NCI-H146 (cell line): ENCODE data around the gene EFNB2.

Source experiments
- DNase-seq: peaks from one replicate; lab custom pipeline; 2025; lab: John Stamatoyannopoulos, UW

Gene EFNB2

DNA sequence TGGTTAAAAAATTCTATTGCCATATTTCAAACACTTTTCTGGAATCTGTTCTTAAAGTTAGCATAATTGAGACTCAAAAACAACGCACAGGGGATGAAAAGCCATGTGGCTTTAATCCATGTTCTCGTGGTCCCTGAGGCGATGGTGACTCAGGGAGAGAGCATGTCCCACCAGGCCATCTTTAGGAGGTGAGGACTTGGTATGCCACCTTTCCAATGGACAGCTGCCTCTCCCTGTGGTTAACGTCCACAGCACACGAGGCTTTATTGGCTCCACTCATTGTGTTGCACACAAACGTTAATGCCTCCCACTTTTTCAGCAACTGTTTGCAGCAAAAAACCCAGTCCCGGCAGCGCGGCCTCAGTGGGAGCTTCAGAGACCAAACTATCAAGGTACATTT, 51.4 kb downstream of the EFNB2 start:
- no peak for DNase-seq

- DNase-seq: no peak
Observed at GRCh38 chr13:106481919-106482318, 53.5 kb downstream of the EFNB2 start.

DNA sequence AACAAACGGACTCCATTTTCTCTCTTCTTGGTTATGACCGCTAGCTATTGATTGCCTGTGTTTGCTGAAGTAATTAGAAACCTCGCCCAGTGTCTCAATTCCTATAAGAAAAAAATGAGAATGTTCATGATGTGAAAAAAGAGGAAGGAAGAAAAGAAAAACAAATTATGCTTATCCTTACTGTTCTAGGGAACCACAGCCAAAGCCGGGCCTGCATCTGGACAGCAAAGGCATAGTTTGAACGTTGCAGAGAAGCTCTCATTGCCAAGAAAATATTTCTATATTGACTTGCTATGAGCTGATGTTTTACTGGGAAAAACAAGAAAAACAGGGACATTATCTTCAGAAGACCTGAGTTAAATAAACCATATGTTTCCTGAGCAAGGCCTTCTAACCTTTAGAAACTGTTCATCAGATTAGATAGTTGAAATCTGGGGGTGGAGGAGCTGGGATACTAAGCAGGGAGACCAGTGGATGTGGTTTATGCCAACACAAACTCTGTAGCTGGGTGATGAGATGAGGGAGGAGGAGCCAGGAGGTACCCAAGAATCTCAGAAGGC, 55.0 kb downstream of the EFNB2 start:
- DNase-seq: no peak

DNA sequence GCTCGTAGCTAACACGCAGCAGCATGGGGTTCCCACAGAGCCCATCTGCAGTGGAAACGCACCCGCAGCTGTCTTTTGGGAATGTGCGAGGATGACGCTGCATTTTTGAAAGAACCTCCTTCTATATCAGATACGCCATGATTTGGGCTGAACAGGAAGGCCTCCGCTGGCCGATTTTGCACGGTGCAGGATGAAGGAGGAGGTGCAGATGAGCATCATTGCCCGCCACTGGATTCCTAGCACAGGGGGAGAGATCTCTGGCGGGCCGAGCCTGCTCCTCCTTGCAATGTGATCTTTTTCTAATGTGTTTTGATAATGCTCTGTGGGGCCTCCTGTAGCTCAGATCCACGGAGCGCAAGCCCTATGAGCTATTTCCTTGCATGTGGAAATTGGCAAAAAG, 55.5 kb downstream of the EFNB2 start:
- no peak for DNase-seq

DNA sequence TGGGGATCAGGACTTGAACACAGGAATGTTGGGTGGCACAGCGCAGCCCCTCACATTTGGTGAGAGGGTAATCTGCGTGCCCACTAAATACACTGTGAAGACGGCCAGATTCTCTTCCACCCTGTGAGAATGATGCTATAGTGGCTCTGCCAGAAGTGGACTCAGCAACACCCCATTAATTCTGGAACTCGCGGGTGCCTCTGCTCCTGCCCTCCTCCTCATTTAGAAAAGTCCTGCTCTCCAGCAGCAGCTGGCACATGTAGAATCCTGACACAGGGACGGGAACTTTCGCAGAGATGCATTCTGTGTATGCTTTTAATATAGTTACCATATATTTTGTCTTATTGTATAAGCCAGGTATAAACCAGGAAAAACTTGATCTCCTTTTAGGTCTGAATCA, 57.3 kb downstream of the EFNB2 start:
- no peak for DNase-seq

- DNase-seq: no peak
Observed at GRCh38 chr13:106477303-106477702, 58.2 kb downstream of the EFNB2 start.

DNA sequence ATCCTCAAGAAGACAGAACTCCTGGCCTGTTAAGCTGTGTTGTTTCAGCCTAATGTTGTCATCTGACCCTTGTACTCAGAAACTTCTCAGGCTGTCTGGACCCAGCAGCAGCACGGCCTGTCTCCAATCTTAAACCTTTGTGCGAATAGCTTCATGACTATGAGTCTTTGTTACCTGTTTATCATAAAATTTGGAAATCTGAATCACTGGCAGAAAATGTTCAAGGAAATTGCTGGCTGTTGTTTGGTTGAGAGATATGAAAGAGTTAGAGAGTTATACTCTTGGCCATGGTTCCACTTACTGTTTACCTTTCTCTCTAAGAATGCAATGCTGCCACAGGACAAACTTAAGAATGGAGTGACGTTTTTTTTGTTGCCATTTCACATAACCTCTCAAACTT, 59.6 kb downstream of the EFNB2 start:
- no peak for DNase-seq

GRCh38 chr13:106474912-106475311, 60.5 kb downstream of the EFNB2 start:
- DNase-seq: no peak

DNA sequence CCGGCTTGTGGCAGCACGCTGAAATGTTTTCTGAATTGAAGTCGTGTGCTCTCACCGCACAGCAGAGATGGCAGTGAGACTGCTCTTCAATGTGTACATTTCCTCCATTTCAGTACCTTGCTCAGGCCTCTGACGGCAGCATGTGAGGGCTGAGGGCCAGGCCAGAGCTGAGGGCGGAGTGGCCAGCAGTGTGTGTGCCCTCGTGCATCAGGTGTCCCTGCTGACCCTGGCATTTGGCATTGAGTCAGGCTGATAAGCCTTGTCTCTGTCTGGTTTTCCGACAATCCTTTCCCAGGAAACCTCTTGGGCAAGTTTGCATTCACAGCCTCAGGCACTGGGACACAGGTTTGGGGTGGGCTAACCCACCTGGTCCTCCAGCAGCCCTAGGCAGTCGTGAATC, 62.3 kb downstream of the EFNB2 start:
- DNase-seq: no peak

DNA sequence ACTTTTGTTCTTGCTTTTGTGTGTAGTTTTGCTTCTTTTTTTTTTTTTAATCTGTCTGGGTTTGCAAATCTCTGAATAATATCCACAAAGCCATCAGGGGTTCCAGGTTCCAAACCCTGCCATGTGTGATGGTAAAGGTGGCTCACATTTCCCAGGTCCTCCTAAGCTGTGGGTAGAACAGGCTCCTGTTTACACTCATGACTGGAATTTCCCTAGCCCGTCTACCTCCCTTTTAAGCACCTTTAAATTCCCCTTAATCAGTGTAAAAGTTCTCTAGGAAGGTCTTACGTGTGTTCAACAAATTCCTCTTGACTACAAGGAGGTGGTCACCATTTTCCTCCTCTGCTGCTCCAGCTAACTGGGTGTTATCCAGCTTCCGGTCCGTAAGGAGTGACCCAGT, 62.8 kb downstream of the EFNB2 start:
- no peak for DNase-seq

DNA sequence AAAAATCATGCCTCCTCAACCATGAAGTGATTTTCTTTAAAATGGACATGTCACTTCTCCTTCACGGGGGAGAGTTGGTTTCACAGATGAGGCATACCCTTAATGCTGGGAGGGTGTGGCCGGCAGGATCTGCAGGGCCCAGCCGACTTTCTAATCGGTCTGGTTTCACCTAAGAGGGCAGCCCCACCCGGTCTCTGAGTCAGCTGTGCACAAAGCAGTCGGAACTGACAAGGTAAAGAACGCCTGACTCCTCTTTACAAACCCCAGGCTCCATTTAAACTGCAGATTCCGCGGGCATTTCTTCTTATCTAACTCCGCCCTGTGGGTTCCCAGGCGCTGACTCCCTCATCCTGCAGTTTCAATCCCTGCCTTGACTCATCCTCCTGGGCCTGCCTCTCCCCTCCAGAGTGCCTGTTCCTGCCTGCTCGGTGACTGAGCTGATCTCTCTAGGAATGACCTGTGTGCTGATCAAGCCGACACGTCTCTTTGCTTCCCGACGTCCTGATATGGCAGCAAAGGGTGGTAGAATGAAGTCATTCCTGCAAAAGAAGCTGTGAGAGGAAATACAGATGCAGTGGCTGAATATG, 63.4 kb downstream of the EFNB2 start:
- peak; percentile 27 for DNase-seq

- no peak for DNase-seq
Observed at GRCh38 chr13:106470576-106470975, 64.9 kb downstream of the EFNB2 start.

DNA sequence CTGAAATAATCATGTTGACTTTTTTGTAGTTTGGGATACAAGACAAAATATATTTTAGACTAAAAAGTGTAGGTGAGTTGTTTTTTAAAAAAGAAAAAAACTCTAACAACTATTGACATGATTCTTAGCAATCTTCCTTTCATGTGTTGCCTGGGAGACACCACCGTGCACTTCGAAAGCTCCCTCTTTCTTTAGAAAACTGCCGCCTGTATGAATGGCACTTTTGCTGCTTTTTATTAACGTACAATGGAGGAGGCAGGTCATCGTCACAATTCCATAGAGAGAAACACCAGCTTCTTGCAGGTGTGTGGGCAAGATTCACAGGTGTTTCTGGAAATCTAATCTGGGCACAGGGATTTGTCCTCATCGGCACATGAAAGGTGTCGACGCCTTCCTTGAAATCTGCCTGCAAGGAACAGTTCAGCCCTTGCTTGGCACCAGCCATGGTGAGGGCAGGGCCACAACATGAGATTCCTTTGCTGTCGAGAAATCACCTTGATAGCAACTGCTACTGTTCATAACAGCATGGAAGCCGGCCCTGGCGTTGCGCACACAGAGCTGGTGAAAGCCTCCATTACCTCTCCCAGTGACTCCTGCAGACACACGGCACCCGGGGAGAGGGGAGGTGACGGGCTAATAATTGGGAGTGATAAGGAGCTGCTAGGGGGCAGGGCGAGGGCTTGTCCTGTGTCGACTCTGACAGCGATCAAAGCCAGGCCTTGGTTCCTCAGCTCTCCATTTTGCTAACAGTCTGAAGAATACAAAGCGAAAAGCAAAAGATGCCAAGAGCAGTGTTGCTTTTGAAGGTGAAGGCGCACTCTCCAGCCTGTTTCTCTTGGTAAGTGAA, 66.5 kb downstream of the EFNB2 start:
- no peak for DNase-seq

DNA sequence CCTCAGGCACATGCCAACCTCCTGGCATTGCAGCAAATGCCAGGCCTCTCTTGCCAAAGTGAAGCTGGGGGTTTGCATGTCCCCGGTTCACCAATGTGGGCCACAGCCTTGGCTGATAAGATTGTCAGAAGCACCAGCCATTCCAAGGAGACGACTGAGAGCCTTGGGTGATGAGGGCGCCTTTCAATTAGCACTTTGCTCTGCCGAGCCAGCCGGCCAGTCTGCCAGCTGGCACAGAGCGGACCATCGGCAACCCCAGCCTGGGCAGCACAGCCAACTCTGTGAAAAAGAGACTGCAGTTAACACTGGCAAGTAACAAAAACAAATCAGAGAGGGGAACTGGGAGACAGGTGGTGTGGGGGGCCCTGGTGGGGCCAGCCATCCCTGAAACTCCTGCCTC, 67.3 kb downstream of the EFNB2 start:
- no peak for DNase-seq

- DNase-seq: no peak
Observed at GRCh38 chr13:106467427-106468122, 67.9 kb downstream of the EFNB2 start.

DNA sequence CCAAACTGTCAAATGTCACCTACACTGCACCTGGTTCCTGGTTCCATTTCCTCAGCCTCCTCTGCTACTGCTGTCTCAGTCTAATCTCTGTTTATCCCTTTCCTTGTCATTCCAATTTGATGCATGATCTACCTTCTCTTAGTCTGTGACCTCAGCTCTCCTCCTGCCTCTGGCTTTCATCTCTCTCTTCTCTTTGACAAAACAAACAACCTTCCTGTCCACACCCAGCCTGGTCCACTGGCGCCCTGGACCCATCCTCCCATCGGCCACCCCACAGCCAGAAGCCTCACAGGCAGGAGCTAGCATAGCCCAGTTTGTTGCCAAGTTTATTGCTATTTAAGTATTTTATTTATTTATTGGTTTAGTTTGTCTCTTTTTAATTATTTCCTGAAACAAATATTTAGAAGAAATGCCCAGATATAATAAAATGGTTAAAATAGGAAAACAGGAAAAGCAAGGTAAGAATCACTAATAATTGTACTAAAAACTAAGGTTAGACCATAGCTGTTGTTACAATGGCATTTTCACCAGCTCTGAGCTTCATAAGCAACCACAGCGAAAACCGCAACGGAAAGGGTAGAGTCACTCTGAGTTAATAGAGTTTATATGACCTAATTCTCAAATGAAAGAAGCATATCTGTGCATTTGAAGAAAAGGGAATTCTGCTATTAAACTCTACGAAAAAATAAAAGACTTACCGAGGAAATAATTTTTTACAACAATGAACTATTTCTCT, 68.6 kb downstream of the EFNB2 start:
- no peak for DNase-seq

DNA sequence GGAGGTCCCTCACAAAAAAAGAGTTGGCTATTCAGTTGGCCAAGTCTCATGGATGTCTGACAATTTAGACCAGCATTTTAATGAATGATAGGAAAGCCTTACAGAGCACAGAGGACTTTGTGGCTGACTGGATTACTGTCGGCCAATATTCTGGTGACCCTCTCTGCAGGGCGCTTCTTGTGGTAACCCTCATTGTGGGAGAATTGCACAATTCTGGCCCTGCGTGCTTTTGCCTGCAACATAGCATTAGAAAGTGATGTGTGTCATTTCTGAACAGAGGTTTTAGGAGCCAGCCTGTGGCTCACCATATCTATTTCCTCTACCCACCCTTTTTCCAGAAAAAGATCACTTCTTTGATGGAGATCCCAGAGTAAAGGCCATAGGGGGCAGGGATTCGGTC, 71.4 kb downstream of the EFNB2 start:
- DNase-seq: no peak

- DNase-seq: no peak
Observed at GRCh38 chr13:106462710-106463109, 72.8 kb downstream of the EFNB2 start.

- DNase-seq: no peak
Observed at GRCh38 chr13:106455777-106456176, 79.7 kb downstream of the EFNB2 start.

DNA sequence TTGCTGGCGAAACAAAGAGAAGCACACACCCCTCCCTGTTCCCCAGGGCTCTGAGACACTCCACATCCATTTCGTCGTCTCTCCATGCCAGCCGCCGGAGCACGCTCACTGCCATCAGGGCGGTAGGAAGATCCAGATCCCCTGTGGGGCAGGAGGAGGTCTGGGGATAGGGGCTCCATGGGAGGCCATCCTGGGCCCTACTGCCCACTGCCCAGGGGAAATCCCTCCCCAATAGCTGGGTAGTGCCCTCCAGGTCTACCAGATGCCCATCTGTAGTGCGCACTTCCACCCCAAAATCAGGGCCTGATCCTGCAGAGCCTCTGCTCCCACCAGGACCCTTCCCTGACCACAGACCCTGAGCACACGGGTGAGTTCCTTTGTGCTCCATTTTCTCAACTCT, 80.3 kb downstream of the EFNB2 start:
- DNase-seq: no peak

GRCh38 chr13:106453101-106453500, 82.4 kb downstream of the EFNB2 start:
- no peak for DNase-seq

DNA sequence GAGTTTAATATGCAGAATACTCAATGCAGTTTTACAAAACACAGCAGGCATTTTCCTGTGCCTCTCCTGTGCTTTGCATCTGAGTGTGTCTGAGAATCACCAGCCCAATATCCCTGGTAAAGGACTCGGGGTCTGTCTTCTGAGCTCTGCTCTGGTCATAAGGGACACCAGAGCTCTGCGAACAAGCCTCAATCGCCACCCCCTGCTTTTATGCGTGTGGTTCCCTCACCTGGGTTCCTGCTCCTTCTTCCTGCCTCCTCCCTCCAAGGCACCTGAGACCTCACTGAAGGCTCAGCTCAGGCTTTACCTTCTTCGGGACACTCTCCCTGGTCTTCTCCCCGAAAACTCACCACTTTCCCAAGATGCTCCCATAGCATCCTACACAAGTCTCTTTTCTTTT, 84.5 kb downstream of the EFNB2 start:
- DNase-seq: no peak
